ENCODE measurements around the gene SFT2D3. TPM values are rescaled to one million over a fixed set of nuclear protein-coding genes. Genes with fewer than 3 reads are reported as not detected.

SFT2D3 gene
- total RNA-seq, 2 donors from 2014 or later: 3.8 to 5.9 TPM

- Histone ChIP-seq H3K27me3 (no peaks in the 10 kb centered on the region), H3K36me3 (no peaks in the 10 kb centered on the region), H3K4me1 (peaks cover 0 to 21% of the 10 kb centered on the region in 2 donors), H3K4me3 (peak overlapping the region; percentile 24 to 54), H3K9me3 (peaks cover 0 to 4% of the 10 kb centered on the region in 2 donors), H3K27ac (peak overlapping the region; percentile 51 to 73)
- no peak for DNase-seq (ENCODE audit: low spot score)
- TF ChIP-seq CTCF (IDR thresholded peaks at IDR 0.05): peak; percentile 84 to 88
Measured at GRCh38 chr2:127695491-127696472, 5.5 kb upstream of the SFT2D3 start.

GRCh38 chr2:127697482-127698180 lies 3.7 kb upstream of the SFT2D3 start:
- no peak overlapping the region for H3K27ac ChIP-seq

GRCh38 chr2:127698553-127699355 lies 2.5 kb upstream of the SFT2D3 start:
- TF ChIP-seq CTCF (IDR thresholded peaks at IDR 0.05): no peak
- DNase-seq (ENCODE audit: low spot score): no peak

More at GRCh38 chr2:127697482-127698180, 3.7 kb upstream of the SFT2D3 start:
- H3K9me3 ChIP-seq: no peaks in the 10 kb centered on the region
- no peak for TF ChIP-seq CTCF (IDR thresholded peaks at IDR 0.05)
- H3K4me1 ChIP-seq: peaks cover 0 to 27% of the 10 kb centered on the region in 2 donors
- H3K4me3 ChIP-seq: no peak overlapping the region
- no peaks in the 10 kb centered on the region for H3K36me3 ChIP-seq
- DNase-seq (ENCODE audit: low spot score): no peak
- no peaks in the 10 kb centered on the region for H3K27me3 ChIP-seq

GRCh38 chr2:127700527-127701192 lies 637 bp upstream of the SFT2D3 start:
- peak; percentile 88 for DNase-seq (ENCODE audit: low spot score)
- TF ChIP-seq CTCF (IDR thresholded peaks at IDR 0.05): no peak
- peak overlapping the region; percentile 50 to 72 for H3K4me3 ChIP-seq
- peaks cover 0 to 44% of the 10 kb centered on the region in 2 donors for H3K4me1 ChIP-seq
- no peaks in the 10 kb centered on the region for H3K27me3 ChIP-seq
- H3K9me3 ChIP-seq: no peaks in the 10 kb centered on the region
- peak overlapping the region; percentile 90 to 96 for H3K27ac ChIP-seq
- H3K36me3 ChIP-seq: peaks cover 1% of the 10 kb centered on the region

More at GRCh38 chr2:127698553-127699355, 2.5 kb upstream of the SFT2D3 start:
- Histone ChIP-seq H3K27ac (no peak overlapping the region), H3K27me3 (no peaks in the 10 kb centered on the region), H3K4me1 (peaks cover 0 to 38% of the 10 kb centered on the region in 2 donors), H3K9me3 (no peaks in the 10 kb centered on the region), H3K4me3 (no peak overlapping the region), H3K36me3 (no peaks in the 10 kb centered on the region)
